Endothelial cell of umbilical vein (primary cell): ENCODE measurements around the gene CXCL3. TPM values are rescaled to one million over a fixed set of nuclear protein-coding genes. Genes with fewer than 3 reads are reported as not detected.

ENCODE experiments used
- BruUV-seq: library from RNA; stranded (reverse); fragments of 400-500 nt; replicated peaks from 2 replicates; lab custom pipeline; 2021; lab: Mats Ljungman, UMichigan
- CTCF ChIA-PET: fragments of 300-600, 350-600 bp; sonication (Branson Sonifier 250); formaldehyde crosslinking; loops from one replicate; lab custom pipeline; 2021; ENCODE audit warnings: antibody characterized with exemption, inconsistent platforms; lab: Charles Lee
- POLR2A ChIA-PET: fragments of 300-600, 350-600 bp; sonication (Branson Sonifier 250); formaldehyde crosslinking; loops from one replicate; lab custom pipeline; 2021; ENCODE audit warnings: antibody characterized with exemption, inconsistent platforms; lab: Charles Lee
- DNase-seq: peaks from one replicate; pipeline ENCODE4 v3.0.0-alpha.2; 2011; ENCODE audit warnings: low read depth, low spot score
- FAIRE-seq: peaks from 2 replicates; lab custom pipeline; 2011; peaks lifted over from hg19 to GRCh38; lab: Jason Lieb, UNC
- H2AFZ ChIP-seq: 2 replicates; pipeline ENCODE4 v1.6.0; 2012; ENCODE audit warnings: low read depth, low read length, control low read depth, inconsistent platforms
- H3K27ac ChIP-seq: 2 replicates; pipeline ENCODE4 v1.5.1; 2011; ENCODE audit warnings: low read depth, mild to moderate bottlenecking, control low read depth, low read length, moderate library complexity; ENCODE audit not compliant: insufficient read depth
- H3K27me3 ChIP-seq, 2 experiments: 2 replicates each; pipeline versions ENCODE4 v1.6.0 to v1.6.1; 2011; ENCODE audit warnings: low read length in 2 of 2, mixed read lengths in 1 of 2; ENCODE audit not compliant: control insufficient read depth in 2 of 2, insufficient read depth in 2 of 2
- H3K36me3 ChIP-seq, 2 experiments: 2 replicates in 1 of 2; 3 replicates in 1 of 2; pipeline ENCODE4 v1.5.1; 2011; ENCODE audit warnings: low read length in 2 of 2, mild to moderate bottlenecking in 1 of 2, moderate library complexity in 1 of 2; ENCODE audit not compliant: control insufficient read depth in 2 of 2, insufficient read depth in 2 of 2; ENCODE audit errors: extremely low read depth in 1 of 2
- H3K4me1 ChIP-seq: 3 replicates; pipeline ENCODE4 v1.5.1; 2011; ENCODE audit warnings: mild to moderate bottlenecking, low read length; ENCODE audit not compliant: control insufficient read depth, insufficient read depth; ENCODE audit errors: extremely low read depth
- H3K4me2 ChIP-seq: 2 replicates; pipeline ENCODE4 v1.6.1; 2011; ENCODE audit warnings: low read length, control low read depth, mixed read lengths; ENCODE audit not compliant: insufficient read depth
- H3K4me3 ChIP-seq, 3 experiments: fragments of 200-600 bp in 1 of 3; sonication (generic), shearing (Covaris generic) in 1 of 3; replicated peaks in 1 of 3; 2 replicates each; pipeline ENCODE4 v1.5.1; 2011 to 2016; ENCODE audit warnings: control low read depth in 3 of 3, low read length in 3 of 3, mild to moderate bottlenecking in 2 of 3, inconsistent platforms in 1 of 3, low read depth in 1 of 3, moderate library complexity in 1 of 3; ENCODE audit not compliant: insufficient read depth in 1 of 3
- H3K79me2 ChIP-seq: 2 replicates; pipeline ENCODE4 v1.6.0; 2012; ENCODE audit warnings: low read length, inconsistent platforms; ENCODE audit not compliant: control insufficient read depth, insufficient read depth
- H3K9ac ChIP-seq: replicated peaks from 2 replicates; pipeline ENCODE3; 2011; ENCODE audit warnings: low read length, control low read depth; ENCODE audit not compliant: insufficient read depth; ENCODE audit errors: extremely low read depth
- H3K9me1 ChIP-seq: replicated peaks from 3 replicates; pipeline ENCODE4 v1.6.0; 2011; ENCODE audit warnings: mild to moderate bottlenecking, low read length; ENCODE audit not compliant: control insufficient read depth, insufficient read depth; ENCODE audit errors: extremely low read depth
- H3K9me3 ChIP-seq: replicated peaks from 2 replicates; pipeline ENCODE4 v1.5.1; 2012; ENCODE audit warnings: low read length, inconsistent platforms; ENCODE audit not compliant: control insufficient read depth, insufficient read depth
- H4K20me1 ChIP-seq: replicated peaks from 2 replicates; pipeline ENCODE3; 2011; ENCODE audit warnings: mild to moderate bottlenecking, low read length; ENCODE audit not compliant: control insufficient read depth, insufficient read depth; ENCODE audit errors: extremely low read depth
- CTCF ChIP-seq, 2 donors: IDR thresholded peaks; 1 replicate in 1 of 2; 2 replicates in 1 of 2; pipeline ENCODE4 v1.5.1; 2011; ENCODE audit warnings: low read length in 2 of 2, mild to moderate bottlenecking in 2 of 2, moderate library complexity in 2 of 2, control low read depth in 1 of 2, inconsistent platforms in 1 of 2, low read depth in 1 of 2; ENCODE audit not compliant: insufficient read depth in 1 of 2; ENCODE audit errors: extremely low read depth in 1 of 2
- EZH2 ChIP-seq: IDR thresholded peaks from 2 replicates; pipeline ENCODE4 v1.6.1; 2012; ENCODE audit warnings: borderline replicate concordance, low read depth, mild to moderate bottlenecking, moderate library complexity, low read length, inconsistent platforms; ENCODE audit not compliant: severe bottlenecking
- FOS ChIP-seq: IDR thresholded peaks from 2 replicates; pipeline ENCODE4 v1.6.1; 2011; ENCODE audit warnings: mild to moderate bottlenecking, low read length, moderate library complexity, borderline replicate concordance; ENCODE audit not compliant: insufficient read depth
- MYC ChIP-seq: IDR thresholded peaks from one replicate; pipeline ENCODE4 v1.6.1; 2011; ENCODE audit warnings: mild to moderate bottlenecking, low read depth, low read length
- POLR2AphosphoS5 ChIP-seq: IDR thresholded peaks from 2 replicates; pipeline ENCODE4 v1.6.1; 2012; ENCODE audit warnings: low read depth, mild to moderate bottlenecking, control low read depth, low read length, moderate library complexity; ENCODE audit not compliant: insufficient read depth
- dilution Hi-C: fragments of 300-500 bp; cut with MboI; formaldehyde crosslinking; loops from one replicate; pipeline ENCODE4 v1.15.0; 2019; ENCODE audit warnings: low sequenced_read_pairs; ENCODE audit not compliant: extremely low pct_ligation_motif_present
- intact Hi-C: fragments of 100-400 bp; cut with micrococcal nuclease; formaldehyde crosslinking; loops from one replicate; pipeline ENCODE4 v1.10.0; 2022
- polyA plus RNA-seq, 4 experiments: library from polyadenylated mRNA; depleted of rRNA in 3 of 4; stranded (reverse) in 3 of 4; unstranded in 1 of 4; fragments of >200 nt; gene quantifications; 2 replicates each; pipeline versions ENCODE4 v1.2.1 to v1.2.3, GENCODE V29; 2011 to 2012; ENCODE audit warnings: missing spikeins in 1 of 4
- total RNA-seq: library from RNA; stranded (reverse); gene quantifications from 2 replicates; pipeline ENCODE4 v1.2.3, GENCODE V29; 2021
- TF ChIP-seq, protein P1 (sequence below): IDR thresholded peaks from 2 replicates; pipeline ENCODE4 v1.6.1; 2011; ENCODE audit not compliant: insufficient read depth, insufficient read length

CXCL3 gene
- total and polyA plus RNA-seq, 2 donors (not counting 3 experiments of a cell fraction or from before 2014, with no cell fraction given), result 1.1 to 1.3 TPM

DNA sequence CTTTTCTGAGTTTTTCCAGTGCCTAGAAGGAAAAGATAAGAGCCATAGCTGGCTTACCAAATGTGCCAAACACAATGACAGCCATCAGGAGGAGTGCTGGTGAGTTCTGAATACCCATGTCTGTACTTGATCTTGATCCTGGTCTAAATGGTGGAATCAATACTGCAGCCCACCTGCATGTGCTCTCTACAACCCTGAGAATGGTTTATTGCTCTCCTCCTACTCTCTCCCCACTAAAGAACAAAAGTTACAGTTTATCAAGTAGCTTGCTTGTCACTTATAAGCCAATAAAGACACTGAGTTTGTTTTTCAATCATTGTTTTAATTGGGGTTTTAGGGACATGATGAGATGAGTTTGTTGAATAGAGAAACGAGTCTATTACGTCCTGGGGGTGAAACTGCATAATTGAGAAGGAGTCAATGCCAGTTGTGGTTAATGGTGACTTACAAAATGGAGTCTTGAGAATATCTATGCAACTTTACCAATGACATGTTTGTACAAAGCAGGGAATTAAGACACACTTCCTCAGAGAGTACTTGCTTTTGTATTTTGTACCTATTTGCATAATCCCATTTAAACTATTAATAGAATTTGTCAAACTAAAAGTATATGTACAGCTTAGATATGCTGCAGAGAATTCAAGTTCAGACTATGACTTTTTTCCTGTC is 20.8 kb upstream of the CXCL3 start:
- no peaks in the 10 kb centered on the region for H4K20me1 ChIP-seq
- dilution Hi-C loops (no loop called here), intact Hi-C loops (no loop called here)
- POLR2A ChIA-PET, result no interaction called here
- H3K4me3 ChIP-seq, result no peak overlapping the region
- TF ChIP-seq EZH2, result no peak
- TF ChIP-seq MYC, result no peak
- TF ChIP-seq POLR2AphosphoS5, result no peak
- TF ChIP-seq FOS, result no peak
- TF ChIP-seq, protein P1, sequence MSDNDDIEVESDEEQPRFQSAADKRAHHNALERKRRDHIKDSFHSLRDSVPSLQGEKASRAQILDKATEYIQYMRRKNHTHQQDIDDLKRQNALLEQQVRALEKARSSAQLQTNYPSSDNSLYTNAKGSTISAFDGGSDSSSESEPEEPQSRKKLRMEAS, result no peak
- no peaks in the 10 kb centered on the region for H3K4me1 ChIP-seq
- no peak overlapping the region for H3K9ac ChIP-seq
- DNase-seq, result no peak
- no peak overlapping the region for H3K27ac ChIP-seq
- BruUV-seq, result no TSS peak
- H3K79me2 ChIP-seq, result no peaks in the 10 kb centered on the region
- no peaks in the 10 kb centered on the region for H3K9me3 ChIP-seq
- no peaks in the 10 kb centered on the region for H3K27me3 ChIP-seq
- H2AFZ ChIP-seq, result no peak overlapping the region
- CTCF ChIA-PET, result interaction anchor here (1.0 to 1.2 kb wide), 2 partner anchors 17 to 39 kb away, joined by 3 read pairs; no protein-coding TSS in a partner anchor
- H3K36me3 ChIP-seq, result no peaks in the 10 kb centered on the region
- no peaks in the 10 kb centered on the region for H3K9me1 ChIP-seq
- no peak overlapping the region for H3K4me2 ChIP-seq
- FAIRE-seq, result no peak

- Histone ChIP-seq H3K4me3 (no peak overlapping the region), H3K79me2 (no peaks in the 10 kb centered on the region), H3K27ac (no peak overlapping the region), H3K9ac (no peak overlapping the region), H3K4me2 (no peak overlapping the region), H3K27me3 (no peaks in the 10 kb centered on the region), H3K4me1 (no peaks in the 10 kb centered on the region), H2AFZ (no peak overlapping the region), H4K20me1 (no peaks in the 10 kb centered on the region), H3K9me3 (no peaks in the 10 kb centered on the region), H3K9me1 (no peaks in the 10 kb centered on the region), H3K36me3 (no peaks in the 10 kb centered on the region)
- BruUV-seq, result no TSS peak
- TF ChIP-seq CTCF (IDR thresholded peaks at IDR 0.05; ENCODE audit: extremely low read depth in 1 of 2, insufficient read depth in 1 of 2, low read depth in 1 of 2, low read length in 2 of 2), result no peak
- ChIA-PET POLR2A (no interaction called here), CTCF (interaction anchor here (0.6 kb wide), 1 partner anchor 17 kb away, joined by 3 read pairs; no protein-coding TSS in a partner anchor)
- intact Hi-C loops, result no loop called here
- FAIRE-seq (no peak), DNase-seq (no peak)
- dilution Hi-C loops, result no loop called here
Measured at GRCh38 chr4:74058048-74058651, 19.7 kb upstream of the CXCL3 start.
